ENCODE measurements around the gene JAKMIP1. TPM values are rescaled to one million over a fixed set of nuclear protein-coding genes. Genes with fewer than 3 reads are reported as not detected.

Gene JAKMIP1
- total RNA-seq, 4 donors from 2014 or later, result 0.26 to 0.48 TPM; not detected in 2

DNA sequence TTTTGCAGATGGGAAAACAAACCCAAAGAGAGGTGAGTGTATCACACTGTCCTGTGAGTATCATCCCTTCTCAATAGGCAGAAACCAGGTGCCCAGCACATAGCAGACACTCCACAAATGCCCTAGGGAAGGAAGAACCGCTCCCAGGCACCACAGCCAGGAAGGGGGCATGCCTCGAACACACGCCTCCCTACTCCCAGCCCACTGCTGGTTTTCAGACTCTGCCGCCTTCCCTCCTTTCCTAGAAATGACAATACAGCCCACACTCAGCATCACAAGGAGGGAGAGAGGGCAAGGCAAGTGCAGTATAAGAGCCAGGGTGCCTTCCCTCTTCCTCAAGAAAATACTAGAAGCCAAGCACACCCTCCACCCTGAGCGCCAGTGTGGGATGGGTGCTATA is 16.2 kb downstream of the JAKMIP1 start:
- Histone ChIP-seq H3K27me3 (no peaks in the 10 kb centered on the region), H3K4me1 (no peaks in the 10 kb centered on the region), H3K27ac (no peak overlapping the region), H3K4me3 (no peak overlapping the region), H3K36me3 (no peaks in the 10 kb centered on the region), H3K9me3 (no peaks in the 10 kb centered on the region)
- TF ChIP-seq, protein P1, sequence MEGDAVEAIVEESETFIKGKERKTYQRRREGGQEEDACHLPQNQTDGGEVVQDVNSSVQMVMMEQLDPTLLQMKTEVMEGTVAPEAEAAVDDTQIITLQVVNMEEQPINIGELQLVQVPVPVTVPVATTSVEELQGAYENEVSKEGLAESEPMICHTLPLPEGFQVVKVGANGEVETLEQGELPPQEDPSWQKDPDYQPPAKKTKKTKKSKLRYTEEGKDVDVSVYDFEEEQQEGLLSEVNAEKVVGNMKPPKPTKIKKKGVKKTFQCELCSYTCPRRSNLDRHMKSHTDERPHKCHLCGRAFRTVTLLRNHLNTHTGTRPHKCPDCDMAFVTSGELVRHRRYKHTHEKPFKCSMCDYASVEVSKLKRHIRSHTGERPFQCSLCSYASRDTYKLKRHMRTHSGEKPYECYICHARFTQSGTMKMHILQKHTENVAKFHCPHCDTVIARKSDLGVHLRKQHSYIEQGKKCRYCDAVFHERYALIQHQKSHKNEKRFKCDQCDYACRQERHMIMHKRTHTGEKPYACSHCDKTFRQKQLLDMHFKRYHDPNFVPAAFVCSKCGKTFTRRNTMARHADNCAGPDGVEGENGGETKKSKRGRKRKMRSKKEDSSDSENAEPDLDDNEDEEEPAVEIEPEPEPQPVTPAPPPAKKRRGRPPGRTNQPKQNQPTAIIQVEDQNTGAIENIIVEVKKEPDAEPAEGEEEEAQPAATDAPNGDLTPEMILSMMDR (IDR thresholded peaks at IDR 0.05), result no peak
- no peak for TF ChIP-seq POLR2A (IDR thresholded peaks at IDR 0.05)
- no peak for DNase-seq
- intact Hi-C loops (cut with DNase I; ENCODE audit: low total_unique reads), result no loop called here

DNA sequence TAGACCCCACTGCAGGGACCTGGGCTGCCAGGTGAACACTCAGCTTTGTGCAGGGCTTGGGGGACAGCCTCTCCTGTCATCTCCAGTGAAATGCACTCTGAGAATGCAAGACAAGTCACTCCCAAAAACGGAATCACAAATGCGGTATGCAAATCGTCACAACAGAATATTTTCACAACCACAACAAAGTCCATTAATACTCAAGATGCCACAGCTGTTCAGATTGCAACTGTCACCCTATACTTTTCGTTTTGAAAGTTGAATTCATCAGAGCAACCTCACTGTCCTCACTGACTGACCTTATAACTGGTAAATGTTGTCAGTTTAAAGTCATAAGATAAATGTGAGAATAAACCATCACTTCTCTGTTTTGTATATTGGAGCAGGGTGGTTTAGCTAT is 16.6 kb downstream of the JAKMIP1 start:
- no peaks in the 10 kb centered on the region for H3K36me3 ChIP-seq
- no peaks in the 10 kb centered on the region for H3K9me3 ChIP-seq
- intact Hi-C loops (cut with DNase I; ENCODE audit: low total_unique reads), result no loop called here
- H3K4me1 ChIP-seq, result no peaks in the 10 kb centered on the region
- DNase-seq, result no peak
- no peaks in the 10 kb centered on the region for H3K27me3 ChIP-seq
- H3K27ac ChIP-seq, result no peak overlapping the region
- no peak overlapping the region for H3K4me3 ChIP-seq
- TF ChIP-seq POLR2A (IDR thresholded peaks at IDR 0.05), result no peak
- TF ChIP-seq, protein P1 (IDR thresholded peaks at IDR 0.05), result no peak

DNA sequence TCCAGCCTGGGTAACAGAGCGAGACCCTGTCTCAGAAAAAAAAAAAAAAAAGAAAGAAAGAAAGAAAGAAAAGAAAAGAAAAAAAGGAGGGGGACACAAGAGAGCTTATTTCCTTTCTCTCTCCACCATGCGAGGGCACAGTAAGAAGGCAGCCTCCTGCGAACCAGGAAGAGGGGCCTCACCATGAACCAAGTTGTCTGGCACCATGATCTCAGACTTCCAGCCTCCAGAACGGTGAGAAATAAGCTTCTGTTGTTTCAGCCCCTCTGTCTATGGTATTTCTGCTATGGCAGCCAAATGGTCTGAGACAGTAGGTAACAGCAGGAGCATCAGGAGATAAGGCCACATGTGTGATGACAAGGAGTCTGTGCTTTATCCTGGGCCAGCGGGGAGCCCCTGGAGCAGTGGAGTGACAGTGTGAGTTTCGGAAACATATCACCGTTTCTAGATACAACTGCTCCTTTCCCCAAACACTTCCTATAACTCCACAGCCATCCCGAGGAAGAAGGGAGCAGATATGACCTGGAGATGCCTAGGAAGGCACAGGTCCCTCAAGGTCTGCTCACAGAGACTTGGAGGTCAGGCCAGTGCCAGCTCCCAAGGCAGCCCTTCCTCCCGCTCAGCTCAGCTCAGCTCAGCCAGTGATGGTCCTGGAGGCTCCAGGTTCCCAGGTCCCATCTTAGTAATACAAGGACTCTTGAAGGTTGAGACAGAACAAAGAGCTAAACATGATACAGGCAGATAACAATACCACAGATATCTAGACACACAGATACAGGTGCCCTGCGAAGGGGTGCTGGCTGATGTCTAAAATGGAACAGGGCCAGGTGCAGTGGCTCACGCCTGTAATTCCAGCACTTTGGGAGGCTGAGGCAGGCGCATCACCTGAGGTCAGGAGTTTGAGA is 17.7 kb downstream of the JAKMIP1 start:
- Histone ChIP-seq H3K4me1 (no peaks in the 10 kb centered on the region), H3K9me3 (no peaks in the 10 kb centered on the region), H3K36me3 (no peaks in the 10 kb centered on the region), H3K27me3 (no peaks in the 10 kb centered on the region), H3K27ac (no peak overlapping the region), H3K4me3 (no peak overlapping the region)
- DNase-seq, result no peak
- TF ChIP-seq POLR2A (IDR thresholded peaks at IDR 0.05), result no peak
- intact Hi-C loops (cut with DNase I; ENCODE audit: low total_unique reads), result no loop called here

DNA sequence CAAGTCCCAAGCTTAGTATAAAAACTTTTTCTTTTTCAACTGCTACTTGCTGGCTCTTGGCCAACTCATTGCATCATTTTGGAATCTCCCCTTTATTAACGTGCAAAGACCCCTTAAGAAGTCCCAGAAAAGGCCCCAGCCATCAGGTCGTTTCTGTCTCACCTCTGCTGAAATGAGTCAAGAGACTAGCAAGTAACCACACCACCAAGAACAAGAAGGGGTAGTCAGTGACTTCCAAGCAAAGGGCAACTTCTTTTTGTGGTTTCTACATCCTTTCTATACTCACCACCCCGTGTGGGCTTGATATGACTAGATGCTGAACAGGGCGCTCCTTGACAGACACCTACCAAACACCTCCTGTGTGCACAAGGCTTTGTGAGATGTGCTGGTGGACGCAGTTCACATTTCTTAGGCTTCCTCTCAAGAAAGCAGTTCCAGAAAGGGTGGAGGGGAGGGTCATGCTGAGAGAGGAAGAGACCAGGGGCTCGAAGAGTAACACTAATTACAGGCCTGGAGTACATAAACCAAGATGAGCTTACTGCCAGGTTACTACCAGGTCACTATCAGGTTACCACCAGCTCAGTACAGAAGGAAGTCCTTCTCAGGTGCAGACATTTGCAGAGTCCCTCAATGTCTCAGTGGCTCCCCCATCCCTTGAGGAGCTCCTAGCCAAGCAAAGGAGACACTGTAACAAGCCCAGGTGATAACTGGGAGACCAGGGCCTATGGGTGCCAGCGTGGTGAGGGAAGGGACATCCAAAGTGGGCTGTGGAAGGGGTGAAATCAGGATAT is 19.3 kb downstream of the JAKMIP1 start:
- no peak overlapping the region for H3K27ac ChIP-seq
- intact Hi-C loops (cut with DNase I; ENCODE audit: low total_unique reads), result no loop called here
- H3K36me3 ChIP-seq, result no peaks in the 10 kb centered on the region
- no peaks in the 10 kb centered on the region for H3K4me1 ChIP-seq
- H3K27me3 ChIP-seq, result no peaks in the 10 kb centered on the region
- TF ChIP-seq, protein P1 (IDR thresholded peaks at IDR 0.05), result no peak
- no peak for TF ChIP-seq POLR2A (IDR thresholded peaks at IDR 0.05)
- no peak for DNase-seq
- H3K9me3 ChIP-seq, result no peaks in the 10 kb centered on the region
- no peak overlapping the region for H3K4me3 ChIP-seq

DNA sequence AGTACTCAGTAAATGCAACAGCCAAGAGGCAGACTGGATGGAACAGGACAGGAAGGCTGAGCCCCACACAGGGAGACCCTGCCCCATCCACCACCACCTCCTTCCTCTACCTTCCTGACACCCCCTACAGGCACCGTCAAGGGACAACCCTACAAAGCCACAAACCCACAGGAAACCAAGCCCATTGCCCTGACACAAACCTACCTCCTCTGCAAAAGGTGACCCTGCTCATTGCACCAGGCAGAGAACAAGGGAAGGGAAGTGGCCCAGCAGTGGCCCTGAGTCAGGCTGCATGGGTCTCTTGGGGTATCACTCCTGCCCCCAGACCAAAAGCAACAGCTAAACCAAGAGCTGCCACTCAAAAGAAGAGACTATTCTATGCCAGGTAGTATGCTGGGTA is 21.0 kb downstream of the JAKMIP1 start:
- no peak overlapping the region for H3K4me3 ChIP-seq
- no peak for TF ChIP-seq POLR2A (IDR thresholded peaks at IDR 0.05)
- TF ChIP-seq, protein P1 (IDR thresholded peaks at IDR 0.05), result no peak
- H3K27me3 ChIP-seq, result no peaks in the 10 kb centered on the region
- no peaks in the 10 kb centered on the region for H3K9me3 ChIP-seq
- intact Hi-C loops (cut with DNase I; ENCODE audit: low total_unique reads), result no loop called here
- no peak overlapping the region for H3K27ac ChIP-seq
- H3K4me1 ChIP-seq, result no peaks in the 10 kb centered on the region
- no peak for DNase-seq
- no peaks in the 10 kb centered on the region for H3K36me3 ChIP-seq
